ENCODE results near the gene SSC5D.
"Not testable (repeated sequence)": the region's sequence is repeated elsewhere in the genome, so short reads cannot be mapped to it uniquely, and the experiment has no call there.

DNA sequence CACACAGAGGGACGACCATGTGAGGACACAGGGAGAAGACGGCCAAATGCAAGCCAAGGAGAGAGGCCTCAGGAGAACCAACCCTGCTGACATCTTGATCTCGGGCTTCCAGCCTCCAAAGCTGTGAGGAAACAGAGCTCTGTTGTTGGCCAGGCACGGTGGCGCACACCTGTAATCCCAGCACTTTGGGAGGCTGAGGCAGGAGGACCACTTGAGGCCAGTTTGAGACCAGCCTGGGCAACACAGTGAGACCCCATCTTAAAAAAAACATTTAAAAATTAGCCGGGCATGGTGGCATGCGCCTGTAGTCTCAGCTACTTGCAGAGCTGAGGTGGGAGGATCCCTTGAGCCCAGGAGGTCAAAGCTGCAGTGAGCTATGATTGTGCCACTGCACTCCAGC is 46.0 kb downstream of the SSC5D start:
- TF ChIP-seq CTCF (IDR thresholded peaks at IDR 0.05); ZFX (IDR thresholded peaks at IDR 0.05; ENCODE audit: borderline replicate concordance): not testable (repeated sequence)

All from 22Rv1 (cell line).